CD4-positive, alpha-beta T cell treated with Interleukin-2 at 100 ng/mL for 4 hours (primary cell): ENCODE data around the gene CD1B.
"Not testable (repeated sequence)": the region's sequence is repeated elsewhere in the genome, so short reads cannot be mapped to it uniquely, and the experiment has no call there.

Experiments
- DNase-seq: peaks from one replicate; pipeline ENCODE4 v3.0.0-alpha.2; 2020; ENCODE audit warnings: low spot score

CD1B gene

GRCh38 chr1:158331481-158332150 is at the start of gene CD1B:
Gene CD1B (minus strand): TSS chr1:158331531. CDS start chr1:158331423, 108 bp downstream.
- no peak for DNase-seq

GRCh38 chr1:158374860-158375259 is 43.5 kb upstream of the CD1B start:
- no peak for DNase-seq

- not testable (repeated sequence) for DNase-seq
Measured at GRCh38 chr1:158374101-158374500, 42.8 kb upstream of the CD1B start.

GRCh38 chr1:158371188-158371953 is 40.0 kb upstream of the CD1B start:
- no peak for DNase-seq

- no peak for DNase-seq
Measured at GRCh38 chr1:158366783-158367182, 35.5 kb upstream of the CD1B start.

- no peak for DNase-seq
Measured at GRCh38 chr1:158362941-158363340, 31.6 kb upstream of the CD1B start.

- no peak for DNase-seq
Measured at GRCh38 chr1:158362482-158362881, 31.2 kb upstream of the CD1B start.

- DNase-seq, result no peak
Measured at GRCh38 chr1:158357441-158357840, 26.1 kb upstream of the CD1B start.

- DNase-seq, result no peak
Measured at GRCh38 chr1:158356616-158357015, 25.3 kb upstream of the CD1B start.

- no peak for DNase-seq
Measured at GRCh38 chr1:158355773-158356285, 24.5 kb upstream of the CD1B start.

GRCh38 chr1:158354255-158354654 is 22.9 kb upstream of the CD1B start:
- DNase-seq, result no peak

- DNase-seq, result no peak
Measured at GRCh38 chr1:158353303-158354075, 22.2 kb upstream of the CD1B start, which contains the start of gene CD1E. Gene CD1E (plus strand): TSS chr1:158353894. CDS start chr1:158353989, 95 bp downstream.

GRCh38 chr1:158348946-158349345 is 17.6 kb upstream of the CD1B start:
- not testable (repeated sequence) for DNase-seq

GRCh38 chr1:158336413-158336812 is 5.1 kb upstream of the CD1B start:
- not testable (repeated sequence) for DNase-seq

GRCh38 chr1:158335213-158335532 is 3.8 kb upstream of the CD1B start:
- DNase-seq, result no peak

- no peak for DNase-seq
Measured at GRCh38 chr1:158334526-158335212, 3.3 kb upstream of the CD1B start.

GRCh38 chr1:158333405-158334155 is 2.2 kb upstream of the CD1B start:
- DNase-seq, result no peak

- DNase-seq, result no peak
Measured at GRCh38 chr1:158331106-158331425, 265 bp downstream of the CD1B start.

- DNase-seq, result no peak
Measured at GRCh38 chr1:158330391-158331105, 783 bp downstream of the CD1B start.

GRCh38 chr1:158329733-158330132 is 1.6 kb downstream of the CD1B start:
- no peak for DNase-seq

GRCh38 chr1:158329300-158329699 is 2.0 kb downstream of the CD1B start:
- no peak for DNase-seq
